Stimulated activated CD4-positive, alpha-beta T cell treated with anti-CD3 and anti-CD28 coated beads, Interleukin-1b, Interleukin-23, amount 100 ng/mL, for 48 hours (primary cell): Measurements from ENCODE around the gene IGFBP1.

ENCODE experiments used
- DNase-seq: peaks from one replicate; pipeline ENCODE4 v3.0.0-alpha.2; 2020

IGFBP1 gene

DNA sequence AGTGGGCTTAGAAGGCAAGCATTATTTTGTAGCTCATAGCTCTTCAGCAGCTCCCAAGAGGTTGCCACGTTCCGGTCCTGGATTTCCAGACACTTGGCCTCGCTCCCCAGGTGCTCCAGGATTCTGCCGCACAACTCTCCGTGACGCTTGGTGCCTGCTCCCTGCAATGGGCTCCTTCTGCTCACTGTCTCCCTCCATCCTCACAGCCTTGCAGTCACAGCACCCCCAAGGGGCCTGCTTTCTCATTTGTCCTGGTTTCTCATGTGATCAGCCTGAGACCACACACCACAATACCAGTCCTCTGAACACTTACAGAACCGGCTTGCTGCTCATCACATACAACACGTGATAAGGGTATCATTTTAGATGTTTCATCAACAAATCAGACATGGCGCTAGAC lies 23.0 kb downstream of the IGFBP1 start:
- DNase-seq, result no peak

GRCh38 chr7:45912972-45913371 lies 24.7 kb downstream of the IGFBP1 start:
- no peak for DNase-seq

DNA sequence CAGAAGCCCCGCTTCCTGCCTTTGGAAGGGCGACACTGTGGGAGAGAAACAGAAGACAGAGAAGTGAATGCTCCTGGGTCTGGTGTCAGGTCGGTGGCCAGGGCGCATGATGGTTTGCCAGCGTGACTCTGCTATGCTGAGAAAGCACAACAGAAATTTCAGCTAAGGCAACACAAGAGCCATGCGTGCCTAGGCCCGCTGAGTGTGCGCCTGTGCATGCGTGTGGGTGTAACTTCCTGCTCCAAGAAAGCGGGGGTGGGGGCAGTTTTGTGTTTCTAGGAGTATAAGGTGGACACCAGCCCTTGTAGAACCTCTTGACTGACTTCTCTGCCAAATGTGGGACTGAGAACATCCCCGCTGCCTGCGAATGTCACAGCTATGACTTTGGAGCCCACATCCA lies 26.6 kb downstream of the IGFBP1 start:
- DNase-seq, result no peak

DNA sequence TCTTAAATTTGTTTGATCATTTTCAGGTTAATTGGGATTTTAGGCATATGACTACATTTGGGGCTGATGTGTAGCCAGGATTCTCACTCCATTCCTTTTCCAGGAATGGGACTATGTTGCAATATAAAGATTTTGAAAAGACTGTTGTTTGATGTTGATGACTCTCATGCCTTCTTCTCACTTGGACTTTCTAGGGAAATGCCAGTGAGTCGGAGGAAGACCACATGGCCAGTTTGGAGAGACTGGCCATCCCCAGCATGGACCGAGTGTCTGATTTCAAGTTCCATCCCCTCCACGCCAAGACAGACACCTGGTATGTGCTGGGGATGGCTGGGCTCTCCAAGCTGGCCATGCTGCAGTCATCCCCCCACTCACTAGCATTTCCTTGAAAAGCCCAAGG lies 27.3 kb downstream of the IGFBP1 start:
- no peak for DNase-seq

- no peak for DNase-seq
These were observed 28.8 kb downstream of the IGFBP1 start for GRCh38 chr7:45917064-45917463.

GRCh38 chr7:45917658-45918057 lies 29.4 kb downstream of the IGFBP1 start:
- DNase-seq, result peak; percentile 64

DNA sequence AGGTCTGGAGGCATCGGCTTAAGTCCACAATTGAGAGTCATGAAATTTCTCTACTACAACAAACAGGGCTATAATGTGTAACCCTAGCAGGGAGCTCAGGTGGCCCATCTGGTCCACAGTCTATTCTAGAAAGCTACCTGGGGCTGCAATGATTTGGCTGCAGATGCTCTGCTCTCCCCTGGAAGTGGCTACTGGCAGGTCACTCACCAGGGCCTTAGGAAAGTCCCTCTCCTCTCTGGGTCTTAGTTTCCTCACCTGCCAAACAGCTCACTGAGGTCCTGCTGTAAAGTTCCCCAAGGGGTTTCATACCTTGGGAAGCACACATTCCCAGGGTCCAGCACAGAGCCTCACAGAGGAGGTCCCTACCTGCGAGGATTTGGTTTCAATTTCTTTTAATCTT lies 30.3 kb downstream of the IGFBP1 start:
- DNase-seq, result no peak

GRCh38 chr7:45919231-45919784 lies 31.0 kb downstream of the IGFBP1 start:
- no peak for DNase-seq

DNA sequence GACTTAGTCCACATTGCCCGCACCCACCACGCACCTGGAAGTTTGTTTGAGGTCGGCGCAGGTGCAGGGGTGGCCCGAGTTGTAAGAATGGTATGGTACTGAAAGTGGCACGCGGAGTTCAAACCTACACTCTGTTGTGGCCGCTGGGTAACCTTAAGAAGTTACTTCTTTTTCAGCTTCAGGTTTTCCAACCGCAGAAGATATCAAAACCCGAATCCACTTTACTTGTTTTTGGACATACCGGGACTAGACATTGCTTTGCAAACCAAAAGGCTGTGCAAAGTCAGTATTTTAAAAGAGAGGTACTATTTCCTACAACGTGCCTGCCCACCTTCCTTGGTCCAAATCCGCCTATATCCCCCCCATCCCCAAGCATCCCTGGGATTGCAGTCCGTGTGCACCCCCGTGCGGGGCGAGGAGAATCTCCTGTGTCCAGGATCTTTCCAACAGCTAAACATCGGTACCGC lies 31.7 kb downstream of the IGFBP1 start:
- no peak for DNase-seq

DNA sequence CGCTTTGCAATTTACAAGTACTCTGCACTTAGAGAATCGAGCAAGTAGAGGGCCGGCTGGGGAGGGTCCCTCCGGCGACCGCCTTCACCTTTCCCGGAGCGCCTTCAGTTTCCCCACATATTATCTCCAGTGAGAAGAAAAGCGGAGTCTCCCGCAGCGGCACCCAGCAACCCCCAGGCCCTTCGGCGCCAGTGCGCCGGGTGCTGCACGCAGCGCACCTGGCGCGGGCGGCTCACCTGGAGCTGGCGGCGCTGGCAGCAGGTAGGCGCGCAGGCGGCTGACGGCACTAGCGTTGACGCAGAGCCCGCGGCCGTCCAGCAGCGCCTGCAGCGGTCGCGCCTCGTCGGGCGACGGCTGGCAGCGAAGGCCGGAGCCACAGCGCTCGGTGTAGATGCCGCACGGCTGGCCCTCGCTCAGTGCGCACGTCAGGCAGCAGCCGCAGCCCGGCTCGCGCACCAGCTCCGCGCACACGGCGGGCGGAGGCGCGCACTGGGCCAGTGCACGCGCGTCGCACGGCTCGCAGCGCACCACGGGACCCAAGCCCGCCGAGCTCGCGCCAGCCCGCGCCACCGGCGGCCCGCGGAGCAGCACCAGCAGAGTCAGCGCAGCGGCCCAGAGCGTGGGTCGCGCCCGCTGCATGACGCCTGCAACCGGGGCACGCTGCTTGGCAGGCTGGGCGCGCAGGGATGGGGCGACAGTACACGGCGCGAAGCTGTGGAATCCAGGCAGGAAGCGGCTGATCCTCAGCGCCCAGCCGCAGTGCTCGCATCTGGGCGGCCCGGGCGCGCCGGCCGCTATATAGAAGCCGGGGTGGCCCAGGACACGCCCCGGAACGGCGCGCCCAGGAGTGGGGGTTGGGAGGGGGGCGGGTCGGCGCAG lies 32.5 kb downstream of the IGFBP1 start, which contains the start of gene IGFBP3:
Gene IGFBP3, minus strand, starts transcription at position 771 of the 879 bp plus-strand sequence. Its CDS starts 132 bp downstream, at position 639.
- DNase-seq, result no peak

GRCh38 chr7:45921381-45921698 lies 33.1 kb downstream of the IGFBP1 start:
- no peak for DNase-seq

GRCh38 chr7:45921699-45922519 lies 33.6 kb downstream of the IGFBP1 start:
- DNase-seq, result no peak

DNA sequence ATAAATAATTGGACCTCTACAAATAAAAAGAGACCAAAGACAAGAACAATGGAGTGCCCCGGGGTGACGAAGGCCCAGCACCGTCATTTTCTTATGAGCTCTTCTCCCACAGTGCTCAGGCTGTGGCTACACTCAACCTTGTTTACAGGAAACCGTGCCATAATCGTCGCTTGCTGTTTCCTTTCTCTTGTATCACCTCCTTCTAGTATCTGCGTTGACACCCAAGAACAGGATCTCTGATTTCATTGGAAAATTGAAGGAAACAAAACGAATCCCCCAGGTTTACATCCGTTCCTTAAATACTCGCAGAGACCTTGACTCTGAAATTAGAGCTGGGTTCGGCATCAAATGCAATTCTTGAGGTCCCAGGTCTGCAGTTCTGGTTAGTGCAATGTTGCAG lies 34.5 kb downstream of the IGFBP1 start:
- no peak for DNase-seq

- DNase-seq, result peak; percentile 54
These were observed 35.0 kb downstream of the IGFBP1 start for GRCh38 chr7:45923290-45923689.

DNA sequence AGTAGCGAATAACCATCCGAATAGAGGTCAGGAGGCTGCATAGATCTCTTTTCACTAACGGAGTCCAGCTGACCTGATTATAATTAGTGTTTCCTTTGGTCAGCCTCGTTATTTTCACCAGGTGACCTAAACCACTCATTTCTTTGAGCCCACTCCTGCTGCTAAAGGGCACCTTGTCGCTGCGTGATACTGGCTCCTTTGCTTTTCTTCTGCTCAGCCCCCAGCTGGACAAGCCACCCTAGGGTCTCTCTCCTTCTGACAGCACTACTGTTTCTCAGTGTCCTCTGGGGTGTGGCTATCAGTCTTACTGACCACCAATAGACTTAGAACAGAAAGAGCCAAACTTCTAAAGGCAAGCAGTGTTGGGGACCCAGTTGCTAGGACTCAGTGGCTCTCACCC lies 35.5 kb downstream of the IGFBP1 start:
- no peak for DNase-seq

- no peak for DNase-seq
These were observed 36.0 kb downstream of the IGFBP1 start for GRCh38 chr7:45924283-45924682.

GRCh38 chr7:45927721-45928120 lies 39.4 kb downstream of the IGFBP1 start:
- DNase-seq, result no peak

DNA sequence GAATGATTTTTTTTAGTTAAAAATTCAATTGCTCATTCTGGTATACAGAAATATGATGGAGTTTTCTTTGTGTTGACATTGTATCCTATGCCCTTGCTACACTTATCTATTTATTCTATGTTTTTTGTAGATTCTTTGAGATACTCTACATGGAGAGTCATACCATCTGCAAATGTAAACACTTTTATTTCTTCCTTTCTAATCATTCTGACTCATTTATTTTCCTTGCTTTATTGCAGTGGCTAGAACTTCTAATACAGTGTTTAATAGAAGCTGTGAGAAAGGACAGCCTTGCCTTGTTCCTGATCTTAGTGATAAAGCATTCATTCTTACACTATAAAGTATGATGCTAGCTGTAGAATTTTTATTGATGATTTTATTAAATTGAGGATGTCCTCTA lies 42.7 kb downstream of the IGFBP1 start:
- DNase-seq, result no peak

DNA sequence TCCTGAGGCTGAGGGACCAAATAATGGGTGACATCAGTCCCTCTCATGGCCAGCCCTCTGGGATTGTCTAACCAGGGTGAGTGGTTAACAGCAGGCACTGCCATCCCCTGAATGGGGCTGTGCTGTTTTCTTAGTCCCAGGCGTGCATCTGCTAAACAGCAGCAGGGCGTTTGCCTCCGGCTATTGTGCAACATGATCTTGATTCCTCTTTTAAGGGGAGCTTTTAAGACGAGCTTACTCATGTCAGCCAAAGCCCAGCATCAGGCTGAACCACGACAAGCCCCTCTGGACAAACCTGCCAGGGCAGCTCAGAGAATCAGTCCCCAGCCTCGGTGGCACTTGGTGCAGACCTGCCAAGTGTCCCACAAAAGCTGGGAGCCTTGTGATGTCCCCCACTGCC lies 49.0 kb downstream of the IGFBP1 start:
- DNase-seq, result no peak

DNA sequence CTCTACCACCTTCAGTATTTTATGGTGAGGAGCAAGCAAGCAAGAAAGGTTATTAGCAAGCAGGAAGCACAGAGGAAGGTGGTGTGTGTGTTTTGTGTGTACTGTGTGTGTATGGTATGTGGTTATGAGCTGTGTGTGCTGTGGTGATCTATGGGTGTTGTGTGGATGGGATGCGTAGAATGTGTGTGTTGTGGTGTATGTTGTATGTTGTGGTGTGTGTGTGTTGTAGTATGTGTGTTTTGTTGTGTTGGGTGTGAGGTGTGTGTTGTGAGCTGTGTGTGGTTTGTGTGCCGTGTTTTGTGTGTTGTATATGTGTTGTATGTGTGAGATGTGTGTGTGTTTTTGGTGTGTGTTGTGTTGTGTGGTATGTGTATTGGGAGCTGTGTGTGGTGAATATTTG lies 49.6 kb downstream of the IGFBP1 start:
- DNase-seq, result no peak

DNA sequence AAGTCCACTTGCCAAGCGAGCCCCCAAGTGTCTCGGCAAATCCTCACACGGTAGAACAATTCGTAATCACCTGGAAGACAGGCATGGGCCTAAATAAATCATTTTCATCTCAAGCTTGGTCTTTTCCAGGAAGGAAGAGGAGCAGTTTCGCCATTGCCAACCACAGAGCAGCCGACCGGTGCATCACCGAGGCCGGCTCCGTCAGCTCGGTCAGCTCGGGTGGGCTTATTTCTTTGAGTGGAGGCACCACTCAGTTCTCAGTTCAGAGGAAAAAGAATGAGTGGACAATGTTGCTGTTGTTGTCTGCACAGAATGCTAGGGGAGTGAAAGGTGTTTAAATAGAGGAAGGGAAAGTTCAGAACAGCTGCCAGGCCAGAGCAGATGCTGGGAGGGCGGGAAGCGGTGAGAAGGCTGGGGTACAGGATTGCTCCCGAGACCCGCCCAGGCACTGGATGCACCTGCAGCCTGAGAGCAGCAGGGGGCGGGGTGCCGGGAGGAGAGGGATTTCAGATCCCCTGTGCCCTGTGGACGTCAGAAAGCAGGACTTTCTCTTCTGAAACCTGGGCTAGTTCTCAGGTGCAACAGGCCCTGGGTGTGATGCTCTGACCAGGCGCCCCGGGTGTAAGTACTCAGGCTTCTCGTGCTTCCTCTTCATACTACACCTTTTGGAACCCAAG lies 50.5 kb downstream of the IGFBP1 start:
- DNase-seq, result no peak

- DNase-seq, result no peak
These were observed 51.3 kb downstream of the IGFBP1 start for GRCh38 chr7:45939574-45939973.

GRCh38 chr7:45940237-45940781 lies 52.0 kb downstream of the IGFBP1 start:
- DNase-seq, result peak; percentile 43
